Caco-2 (cell line): ENCODE data around the gene VIT. TPM values are rescaled to one million over a fixed set of nuclear protein-coding genes. Genes with fewer than 3 reads are reported as not detected.

ENCODE experiments used
- BruUV-seq: library from RNA; stranded (reverse); fragments of 400-500 nt; replicated peaks from 2 replicates; lab custom pipeline; 2021; lab: Mats Ljungman, UMichigan
- CTCF ChIA-PET: fragments of 300-600 bp; sonication (Branson Sonifier 250); formaldehyde crosslinking; loops from one replicate; lab custom pipeline; 2022; ENCODE audit warnings: antibody characterized with exemption; lab: Charles Lee
- POLR2A ChIA-PET: fragments of 300-600 bp; sonication (Branson Sonifier 250); formaldehyde crosslinking; loops from one replicate; lab custom pipeline; 2022; ENCODE audit warnings: antibody characterized with exemption; lab: Charles Lee
- DNase-seq, 2 experiments: peaks; one replicate each; pipeline versions ENCODE4 v3.0.0 to v3.0.0-alpha.2; 2020 to 2022
- H3K27me3 ChIP-seq: replicated peaks from 2 replicates; pipeline ENCODE4 v1.6.0; 2011; ENCODE audit warnings: low read length; ENCODE audit not compliant: control insufficient read depth, insufficient read depth
- H3K36me3 ChIP-seq: 2 replicates; pipeline ENCODE4 v1.5.1; 2011; ENCODE audit warnings: low read length; ENCODE audit not compliant: control insufficient read depth, insufficient read depth
- H3K4me1 ChIP-seq: fragments of 250-450 bp; sonication (Bioruptor Pico); 2 replicates; pipeline ENCODE4 v1.5.1; 2020; ENCODE audit warnings: mild to moderate bottlenecking
- H3K4me3 ChIP-seq: 2 replicates; pipeline ENCODE4 v1.5.1; 2011; ENCODE audit warnings: low read depth, mild to moderate bottlenecking, control low read depth, low read length
- H3K9me3 ChIP-seq: fragments of 250-450 bp; sonication (Bioruptor Pico); 2 replicates; pipeline ENCODE4 v1.5.1; 2020; ENCODE audit warnings: mild to moderate bottlenecking, moderate library complexity
- H3K27ac Mint-ChIP-seq: one replicate; pipeline ENCODE4 v1.8.0; 2022; ENCODE audit warnings: mixed read lengths; ENCODE audit not compliant: unreplicated experiment
- H3K27me3 Mint-ChIP-seq: one replicate; pipeline ENCODE4 v1.8.0; 2022; ENCODE audit warnings: mixed read lengths; ENCODE audit not compliant: insufficient read depth, unreplicated experiment
- H3K36me3 Mint-ChIP-seq: one replicate; pipeline ENCODE4 v1.8.0; 2022; ENCODE audit warnings: mild to moderate bottlenecking, mixed read lengths; ENCODE audit not compliant: insufficient read depth, unreplicated experiment
- H3K4me1 Mint-ChIP-seq: one replicate; pipeline ENCODE4 v1.8.0; 2022; ENCODE audit warnings: low read depth, mixed read lengths; ENCODE audit not compliant: unreplicated experiment
- H3K4me3 Mint-ChIP-seq: one replicate; pipeline ENCODE4 v1.8.0; 2022; ENCODE audit warnings: mild to moderate bottlenecking, moderate library complexity, mixed read lengths; ENCODE audit not compliant: unreplicated experiment
- H3K9me3 Mint-ChIP-seq: one replicate; pipeline ENCODE4 v1.8.0; 2022; ENCODE audit warnings: mixed read lengths; ENCODE audit not compliant: unreplicated experiment
- CTCF ChIP-seq, 2 experiments: fragments of 200-600 bp in 1 of 2; IDR thresholded peaks; 1 replicate in 1 of 2; 2 replicates in 1 of 2; pipeline versions ENCODE4 v1.5.1 to v1.8.0; 2011 to 2022; ENCODE audit warnings: antibody characterized with exemption in 1 of 2, control low read depth in 1 of 2, inconsistent platforms in 1 of 2, low read depth in 1 of 2, low read length in 1 of 2, mild to moderate bottlenecking in 1 of 2, moderate library complexity in 1 of 2; ENCODE audit not compliant: insufficient read depth in 1 of 2, severe bottlenecking in 1 of 2, unreplicated experiment in 1 of 2
- intact Hi-C: fragments of 100-400 bp; cut with micrococcal nuclease; formaldehyde crosslinking; loops from one replicate; pipeline ENCODE4 v1.10.0; 2022; ENCODE audit not compliant: unreplicated experiment
- total RNA-seq: library from RNA; stranded (reverse); gene quantifications from 2 replicates; pipeline ENCODE4 v1.2.3, GENCODE V29; 2022

VIT gene
- total RNA-seq, 1 experiment from 2014 or later: 1.2 TPM

GRCh38 chr2:36653967-36654694, 42.4 kb upstream of the VIT start:
- no peaks in the 10 kb centered on the region for H3K9me3 Mint-ChIP-seq
- H3K27ac Mint-ChIP-seq: peak overlapping the region; percentile 22
- Histone ChIP-seq H3K27me3 (no peaks in the 10 kb centered on the region), H3K4me1 (peaks cover 49% of the 10 kb centered on the region), H3K9me3 (no peaks in the 10 kb centered on the region), H3K4me3 (no peak overlapping the region), H3K36me3 (no peaks in the 10 kb centered on the region)
- no peak for DNase-seq
- no peaks in the 10 kb centered on the region for H3K27me3 Mint-ChIP-seq
- peak overlapping the region; percentile 1 for H3K4me3 Mint-ChIP-seq
- POLR2A ChIA-PET: no interaction called here
- no TSS peak for BruUV-seq
- intact Hi-C loops: no loop called here
- H3K4me1 Mint-ChIP-seq: peaks cover 40% of the 10 kb centered on the region
- TF ChIP-seq CTCF (IDR thresholded peaks at IDR 0.05; ENCODE audit: insufficient read depth in 1 of 2, low read depth in 1 of 2, low read length in 1 of 2, severe bottlenecking in 1 of 2, unreplicated experiment in 1 of 2): no peak
- peaks cover 8% of the 10 kb centered on the region for H3K36me3 Mint-ChIP-seq
- CTCF ChIA-PET: no interaction called here

- Histone ChIP-seq H3K27me3 (no peaks in the 10 kb centered on the region), H3K4me3 (no peak overlapping the region), H3K4me1 (peaks cover 46% of the 10 kb centered on the region), H3K9me3 (no peaks in the 10 kb centered on the region), H3K36me3 (no peaks in the 10 kb centered on the region)
- Mint-ChIP-seq H3K27me3 (no peaks in the 10 kb centered on the region), H3K36me3 (peaks cover 8% of the 10 kb centered on the region), H3K4me1 (peaks cover 32% of the 10 kb centered on the region), H3K9me3 (no peaks in the 10 kb centered on the region), H3K4me3 (no peak overlapping the region), H3K27ac (no peak overlapping the region)
- POLR2A ChIA-PET: no interaction called here
- DNase-seq: no peak
- CTCF ChIA-PET: no interaction called here
- BruUV-seq: no TSS peak
- TF ChIP-seq CTCF (IDR thresholded peaks at IDR 0.05; ENCODE audit: insufficient read depth in 1 of 2, low read depth in 1 of 2, low read length in 1 of 2, severe bottlenecking in 1 of 2, unreplicated experiment in 1 of 2): no peak
- intact Hi-C loops: loop anchor here (5.0 kb wide), 1 partner anchor 378 kb away; no protein-coding TSS in a partner anchor
Measured at GRCh38 chr2:36655453-36655852, 41.1 kb upstream of the VIT start.

- Histone ChIP-seq H3K36me3 (no peaks in the 10 kb centered on the region), H3K9me3 (no peaks in the 10 kb centered on the region), H3K4me1 (peaks cover 46% of the 10 kb centered on the region), H3K4me3 (no peak overlapping the region), H3K27me3 (no peaks in the 10 kb centered on the region)
- CTCF ChIA-PET: interaction anchor here (1.5 to 1.7 kb wide), 2 partner anchors 10 to 43 kb away, joined by 3 to 4 read pairs; no protein-coding TSS in a partner anchor
- Mint-ChIP-seq H3K27me3 (no peaks in the 10 kb centered on the region), H3K27ac (peak overlapping the region; percentile 65), H3K4me1 (peaks cover 26% of the 10 kb centered on the region), H3K36me3 (peaks cover 8% of the 10 kb centered on the region), H3K4me3 (no peak overlapping the region), H3K9me3 (no peaks in the 10 kb centered on the region)
- POLR2A ChIA-PET: interaction anchor here (1.1 to 1.3 kb wide), 4 partner anchors 8 to 169 kb away, joined by 3 to 13 read pairs (median 4); partner anchors contain the start of gene FEZ2
- TF ChIP-seq CTCF (IDR thresholded peaks at IDR 0.05; ENCODE audit: insufficient read depth in 1 of 2, low read depth in 1 of 2, low read length in 1 of 2, severe bottlenecking in 1 of 2, unreplicated experiment in 1 of 2): no peak
- intact Hi-C loops: loop anchor here (1.0 to 5.0 kb wide), 8 partner anchors 7 to 380 kb away; no protein-coding TSS in a partner anchor
- TSS peak; percentile 91 for BruUV-seq
- DNase-seq: no peak
Measured at GRCh38 chr2:36657703-36658102, 38.8 kb upstream of the VIT start.
